Gastroesophageal sphincter (tissue), 4 donors: ENCODE measurements around the gene HYI. TPM values are rescaled to one million over a fixed set of nuclear protein-coding genes. Genes with fewer than 3 reads are reported as not detected.

Source experiments
- ATAC-seq: fragments of 150-250 bp; one replicate; pipeline ENCODE4 v1.9.1; 2016; ENCODE audit warnings: mild to moderate bottlenecking, moderate library complexity
- H3K27ac ChIP-seq, 4 donors: fragments of 200-600 bp; sonication (generic) in 3 of 4; 1 replicate in 3 of 4; 2 replicates in 1 of 4; pipeline ENCODE4 v1.5.1; 2016 to 2019
- H3K27me3 ChIP-seq: fragments of 200-600 bp; sonication (generic); one replicate; pipeline ENCODE4 v1.5.1; 2019
- H3K36me3 ChIP-seq, 2 donors: fragments of 200-600 bp; sonication (generic); one replicate each; pipeline ENCODE4 v1.5.1; 2019; ENCODE audit warnings: control low read depth in 1 of 2
- H3K4me1 ChIP-seq, 3 donors: fragments of 200-600 bp; sonication (generic); 1 replicate in 2 of 3; 2 replicates in 1 of 3; pipeline ENCODE4 v1.5.1; 2016 to 2019; ENCODE audit warnings: control low read depth in 2 of 3
- H3K4me3 ChIP-seq, 2 donors: fragments of 200-600 bp; sonication (generic); one replicate each; pipeline ENCODE4 v1.5.1; 2019; ENCODE audit warnings: mild to moderate bottlenecking in 1 of 2, moderate library complexity in 1 of 2
- H3K9me3 ChIP-seq, 3 donors: fragments of 200-600 bp; sonication (generic); one replicate each; pipeline ENCODE4 v1.5.1; 2017 to 2019; ENCODE audit warnings: control low read depth in 2 of 3
- EP300 ChIP-seq: sonication (generic); formaldehyde crosslinking; IDR thresholded peaks from one replicate; pipeline ENCODE4 v1.6.1; 2017; ENCODE audit warnings: antibody characterized with exemption, mild to moderate bottlenecking
- POLR2A ChIP-seq, 2 donors: fragments of 450-650 bp; IDR thresholded peaks; one replicate each; pipeline ENCODE4 v1.6.1; 2017; ENCODE audit warnings: antibody characterized with exemption in 2 of 2, mild to moderate bottlenecking in 2 of 2, moderate library complexity in 1 of 2
- POLR2AphosphoS5 ChIP-seq: sonication (generic); formaldehyde crosslinking; IDR thresholded peaks from one replicate; pipeline ENCODE4 v1.6.1; 2017; ENCODE audit warnings: antibody characterized with exemption
- WGBS, 2 donors: methylation state at CpG; one replicate each; pipeline ENCODE4 v1.1.5; 2018; ENCODE audit warnings: low coverage in 1 of 2; 5-methylcytosine and 5-hydroxymethylcytosine counted together
- total RNA-seq, 4 donors: library from RNA; depleted of rRNA; stranded (reverse); fragments of >200 nt; gene quantifications; one replicate each; pipeline ENCODE4 v1.1.0, GENCODE V29; 2016
- TF ChIP-seq, protein P1 (sequence below), 4 experiments: fragments of 200-600 bp in 2 of 4; fragments of 450-650 bp in 2 of 4; sonication (generic) in 1 of 4; IDR thresholded peaks; one replicate each; pipeline ENCODE4 v1.5.1; 2017 to 2019; ENCODE audit warnings: antibody characterized with exemption in 4 of 4, mild to moderate bottlenecking in 2 of 4, moderate library complexity in 2 of 4

Gene HYI
- total RNA-seq, 4 donors from 2014 or later, result 29.4 to 116 (median 50.8) TPM

GRCh38 chr1:43492826-43493225, 39.1 kb upstream of the HYI start:
- no peak overlapping the region for H3K27ac ChIP-seq
- peaks cover 0 to 27% (median 0%) of the 10 kb centered on the region in 3 donors for H3K9me3 ChIP-seq
- H3K27me3 ChIP-seq, result no peaks in the 10 kb centered on the region
- no peak for TF ChIP-seq POLR2A (IDR thresholded peaks at IDR 0.05)
- TF ChIP-seq, protein P1, sequence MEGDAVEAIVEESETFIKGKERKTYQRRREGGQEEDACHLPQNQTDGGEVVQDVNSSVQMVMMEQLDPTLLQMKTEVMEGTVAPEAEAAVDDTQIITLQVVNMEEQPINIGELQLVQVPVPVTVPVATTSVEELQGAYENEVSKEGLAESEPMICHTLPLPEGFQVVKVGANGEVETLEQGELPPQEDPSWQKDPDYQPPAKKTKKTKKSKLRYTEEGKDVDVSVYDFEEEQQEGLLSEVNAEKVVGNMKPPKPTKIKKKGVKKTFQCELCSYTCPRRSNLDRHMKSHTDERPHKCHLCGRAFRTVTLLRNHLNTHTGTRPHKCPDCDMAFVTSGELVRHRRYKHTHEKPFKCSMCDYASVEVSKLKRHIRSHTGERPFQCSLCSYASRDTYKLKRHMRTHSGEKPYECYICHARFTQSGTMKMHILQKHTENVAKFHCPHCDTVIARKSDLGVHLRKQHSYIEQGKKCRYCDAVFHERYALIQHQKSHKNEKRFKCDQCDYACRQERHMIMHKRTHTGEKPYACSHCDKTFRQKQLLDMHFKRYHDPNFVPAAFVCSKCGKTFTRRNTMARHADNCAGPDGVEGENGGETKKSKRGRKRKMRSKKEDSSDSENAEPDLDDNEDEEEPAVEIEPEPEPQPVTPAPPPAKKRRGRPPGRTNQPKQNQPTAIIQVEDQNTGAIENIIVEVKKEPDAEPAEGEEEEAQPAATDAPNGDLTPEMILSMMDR (IDR thresholded peaks at IDR 0.05), result no peak
- no peak for TF ChIP-seq POLR2AphosphoS5
- no peak for TF ChIP-seq EP300
- WGBS, 2 donors, result 44 to 53% methylated on average over 2 of the region's 2 CpGs
- no peak for ATAC-seq
- H3K4me3 ChIP-seq, result no peak overlapping the region
- H3K4me1 ChIP-seq, result no peaks in the 10 kb centered on the region
- no peaks in the 10 kb centered on the region for H3K36me3 ChIP-seq

DNA sequence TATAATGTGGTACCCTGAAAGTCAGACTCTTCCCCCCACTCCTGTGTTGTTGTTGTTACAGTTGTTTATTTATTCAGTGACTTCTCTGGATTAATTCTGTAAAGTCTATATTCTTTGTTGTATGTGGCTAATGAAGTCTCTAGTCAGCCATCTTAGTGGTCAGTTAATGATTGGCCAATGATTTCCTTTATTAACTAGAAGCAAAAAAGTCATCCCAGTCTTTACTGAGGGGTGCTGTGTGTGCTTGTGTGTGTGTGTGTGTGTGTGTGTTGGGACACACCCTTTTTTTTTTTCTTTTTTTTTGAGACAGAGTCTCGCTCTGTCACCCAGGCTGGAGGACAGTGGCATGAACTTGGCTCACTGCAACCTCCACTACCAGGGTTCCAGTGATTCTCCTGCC, 37.3 kb upstream of the HYI start:
- Histone ChIP-seq H3K9me3 (peaks cover 0 to 35% (median 0%) of the 10 kb centered on the region in 3 donors), H3K4me1 (no peaks in the 10 kb centered on the region), H3K4me3 (no peak overlapping the region), H3K36me3 (no peaks in the 10 kb centered on the region), H3K27ac (no peak overlapping the region), H3K27me3 (no peaks in the 10 kb centered on the region)
- ATAC-seq, result no peak
- no CpG with 5 or more reads among the region's 1 CpG for WGBS, 2 donors
- TF ChIP-seq POLR2A (IDR thresholded peaks at IDR 0.05) (no peak), EP300 (no peak)

DNA sequence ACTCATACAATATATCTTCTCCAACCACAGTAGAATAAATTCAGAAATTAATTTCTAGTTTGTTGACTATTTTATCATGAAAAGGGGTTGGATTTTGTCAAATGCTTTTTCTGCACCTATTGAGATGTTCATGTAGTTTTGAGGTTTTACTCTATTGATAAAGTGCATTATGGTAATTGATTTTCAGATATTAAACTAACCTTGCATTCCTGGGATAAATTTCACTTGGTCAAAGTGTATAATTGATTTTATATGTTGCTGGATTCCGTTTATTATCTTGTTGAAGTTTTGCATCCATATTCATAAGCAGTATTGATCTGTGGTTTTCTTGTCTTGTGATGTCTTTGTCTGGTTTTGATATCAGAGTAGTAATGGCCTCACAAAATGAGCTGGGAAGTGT, 34.4 kb upstream of the HYI start:
- Histone ChIP-seq H3K9me3 (peaks cover 0 to 35% (median 0%) of the 10 kb centered on the region in 3 donors), H3K4me3 (no peak overlapping the region), H3K36me3 (no peaks in the 10 kb centered on the region), H3K4me1 (no peaks in the 10 kb centered on the region), H3K27ac (no peak overlapping the region), H3K27me3 (no peaks in the 10 kb centered on the region)
- ATAC-seq, result no peak
- 71% methylated on average over 1 of the region's 1 CpG; no CpG with 5 or more reads in 1 of the 2 donors for WGBS, 2 donors
- TF ChIP-seq POLR2AphosphoS5 (no peak), EP300 (no peak), POLR2A (IDR thresholded peaks at IDR 0.05) (no peak)
- TF ChIP-seq, protein P1 (IDR thresholded peaks at IDR 0.05), result no peak

DNA sequence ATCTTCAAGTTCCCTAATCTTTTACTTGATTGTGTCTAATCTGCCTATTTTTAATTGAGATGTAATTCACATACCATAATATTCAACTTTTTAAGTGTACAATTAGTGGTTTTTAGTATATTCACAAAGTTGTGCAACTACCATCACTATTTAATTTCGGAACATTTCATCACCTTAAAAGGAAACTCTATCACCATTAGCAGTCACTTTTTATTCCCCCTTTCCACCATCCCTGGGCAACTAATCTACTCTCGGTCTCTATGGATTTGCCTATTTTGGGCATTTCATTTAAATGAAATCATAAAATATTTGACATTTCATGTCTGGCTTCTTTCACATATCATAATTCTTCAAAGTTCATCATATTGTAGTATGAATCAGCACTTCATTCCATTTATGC, 30.6 kb upstream of the HYI start:
- H3K4me3 ChIP-seq, result no peak overlapping the region
- H3K27me3 ChIP-seq, result no peaks in the 10 kb centered on the region
- H3K4me1 ChIP-seq, result no peaks in the 10 kb centered on the region
- no peak for ATAC-seq
- no peak overlapping the region for H3K27ac ChIP-seq
- no peaks in the 10 kb centered on the region for H3K36me3 ChIP-seq
- WGBS, 2 donors, result 86 to 95% methylated on average over 2 of the region's 2 CpGs
- peaks cover 0 to 18% (median 0%) of the 10 kb centered on the region in 3 donors for H3K9me3 ChIP-seq
- TF ChIP-seq POLR2AphosphoS5, result no peak
- TF ChIP-seq, protein P1 (IDR thresholded peaks at IDR 0.05), result no peak
- TF ChIP-seq POLR2A (IDR thresholded peaks at IDR 0.05), result no peak
- no peak for TF ChIP-seq EP300

- Histone ChIP-seq H3K36me3 (no peaks in the 10 kb centered on the region), H3K27ac (no peak overlapping the region), H3K4me1 (no peaks in the 10 kb centered on the region), H3K9me3 (peaks cover 0 to 2% (median 0%) of the 10 kb centered on the region in 3 donors), H3K4me3 (no peak overlapping the region), H3K27me3 (no peaks in the 10 kb centered on the region)
- no peak for ATAC-seq
- WGBS, 2 donors, result 63 to 73% methylated on average over 1 of the region's 1 CpG
- no peak for TF ChIP-seq EP300
- TF ChIP-seq POLR2AphosphoS5, result no peak
- no peak for TF ChIP-seq POLR2A (IDR thresholded peaks at IDR 0.05)
- TF ChIP-seq, protein P1 (IDR thresholded peaks at IDR 0.05), result no peak
These were observed 28.5 kb upstream of the HYI start for GRCh38 chr1:43482215-43482614.
